Naive thymus-derived CD8-positive, alpha-beta T cell (primary cell): Measurements from ENCODE around the gene BLID. TPM values are rescaled to one million over a fixed set of nuclear protein-coding genes. Genes with fewer than 3 reads are reported as not detected.

ENCODE experiments used
- ATAC-seq, 2 donors: fragments of 150-1000 bp; cut with Tn5 transposase in 1 of 2; sonication (Bioruptor Pico), chemical (Tn5 transposase) in 1 of 2; 1 replicate in 1 of 2; 2 replicates in 1 of 2; pipeline ENCODE4 v1.10.0; 2021; ENCODE audit warnings: mild to moderate bottlenecking in 2 of 2, moderate library complexity in 2 of 2
- POLR2A ChIA-PET: fragments of 350-600 bp; sonication (Branson Sonifier 250); formaldehyde crosslinking; loops from one replicate; lab custom pipeline; 2021; ENCODE audit warnings: antibody characterized with exemption; lab: Charles Lee
- DNase-seq, 10 donors: peaks; one replicate each; pipeline versions ENCODE4 v3.0.0 to v3.0.0-alpha.2; 2020 to 2022
- H3K27ac Mint-ChIP-seq, 10 donors: one replicate each; pipeline ENCODE4 v1.8.0; 2020 to 2022; ENCODE audit warnings: mild to moderate bottlenecking in 10 of 10, mixed read lengths in 10 of 10, moderate library complexity in 4 of 10, inconsistent platforms in 1 of 10
- H3K27me3 Mint-ChIP-seq, 5 donors: one replicate each; pipeline ENCODE4 v1.8.0; 2021 to 2022; ENCODE audit warnings: mixed read lengths in 5 of 5
- H3K36me3 Mint-ChIP-seq, 3 donors: one replicate each; pipeline ENCODE4 v1.8.0; 2020 to 2022; ENCODE audit warnings: mixed read lengths in 3 of 3, mild to moderate bottlenecking in 2 of 3, inconsistent platforms in 1 of 3
- H3K4me1 Mint-ChIP-seq, 4 donors: one replicate each; pipeline ENCODE4 v1.8.0; 2021 to 2022; ENCODE audit warnings: mixed read lengths in 4 of 4
- H3K4me3 Mint-ChIP-seq, 10 donors: one replicate each; pipeline ENCODE4 v1.8.0; 2020 to 2022; ENCODE audit warnings: mild to moderate bottlenecking in 10 of 10, mixed read lengths in 10 of 10, moderate library complexity in 6 of 10, inconsistent platforms in 1 of 10
- H3K9me3 Mint-ChIP-seq, 9 donors: one replicate each; pipeline ENCODE4 v1.8.0; 2020 to 2022; ENCODE audit warnings: mixed read lengths in 9 of 9, mild to moderate bottlenecking in 3 of 9, inconsistent platforms in 1 of 9, moderate library complexity in 1 of 9
- polyA plus RNA-seq, 3 donors: library from polyadenylated mRNA; unstranded; fragments of 300-500 nt; fragmentation: Illumina TruSeq; gene quantifications; one replicate each; pipeline ENCODE4 v1.2.3, GENCODE V29; 2021
- total RNA-seq, 8 experiments: library from RNA in 2 of 8; stranded (reverse) in 2 of 8; gene quantifications; one replicate each; pipeline ENCODE4 v1.2.3 and lab custom pipeline; 2021 to 2026

BLID gene
- total and polyA plus RNA-seq, 5 experiments from 2014 or later: not detected

DNA sequence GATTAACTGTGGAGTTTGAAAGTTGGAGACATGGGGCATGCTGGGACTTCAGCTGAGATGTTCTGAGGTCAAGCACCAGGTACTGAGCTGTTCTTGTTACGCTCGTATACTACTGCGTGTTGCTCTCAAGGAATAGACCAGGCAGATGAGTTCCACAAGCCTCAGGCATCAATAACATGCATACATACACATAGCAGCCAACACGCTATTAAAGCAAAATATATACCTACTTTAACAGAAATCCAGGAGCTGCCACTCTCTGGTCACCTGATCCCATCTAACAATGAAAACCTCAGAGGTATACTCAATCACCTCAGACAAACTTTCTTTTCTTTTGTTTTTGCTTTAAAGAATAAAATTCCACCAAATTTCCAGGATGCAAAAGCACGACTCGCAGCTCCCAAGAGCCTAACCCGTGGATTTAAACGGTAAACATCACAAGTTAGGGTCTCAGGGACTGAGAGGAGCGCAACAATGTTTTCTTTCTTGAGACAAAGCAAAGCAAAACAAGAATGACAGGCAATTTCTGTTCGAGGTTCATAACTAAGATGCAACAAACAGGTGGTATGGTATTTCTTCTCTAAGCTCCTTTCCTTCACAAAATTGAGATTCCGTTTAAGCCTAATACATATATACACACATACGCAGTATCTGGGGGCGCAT, 16.5 kb downstream of the BLID start:
- peaks cover 22 to 48% (median 33%) of the 10 kb centered on the region in 5 donors for H3K27me3 Mint-ChIP-seq
- peaks cover 0 to 3% (median 0%) of the 10 kb centered on the region in 9 donors for H3K9me3 Mint-ChIP-seq
- peak overlapping the region in 5 of 10 donors; percentile 40 to 76 (median 56) for H3K4me3 Mint-ChIP-seq
- no peak overlapping the region for H3K27ac Mint-ChIP-seq
- DNase-seq (no peak), ATAC-seq (no peak)
- H3K36me3 Mint-ChIP-seq: no peaks in the 10 kb centered on the region
- POLR2A ChIA-PET: no interaction called here
- H3K4me1 Mint-ChIP-seq: peaks cover 0 to 12% (median 7%) of the 10 kb centered on the region in 4 donors

DNA sequence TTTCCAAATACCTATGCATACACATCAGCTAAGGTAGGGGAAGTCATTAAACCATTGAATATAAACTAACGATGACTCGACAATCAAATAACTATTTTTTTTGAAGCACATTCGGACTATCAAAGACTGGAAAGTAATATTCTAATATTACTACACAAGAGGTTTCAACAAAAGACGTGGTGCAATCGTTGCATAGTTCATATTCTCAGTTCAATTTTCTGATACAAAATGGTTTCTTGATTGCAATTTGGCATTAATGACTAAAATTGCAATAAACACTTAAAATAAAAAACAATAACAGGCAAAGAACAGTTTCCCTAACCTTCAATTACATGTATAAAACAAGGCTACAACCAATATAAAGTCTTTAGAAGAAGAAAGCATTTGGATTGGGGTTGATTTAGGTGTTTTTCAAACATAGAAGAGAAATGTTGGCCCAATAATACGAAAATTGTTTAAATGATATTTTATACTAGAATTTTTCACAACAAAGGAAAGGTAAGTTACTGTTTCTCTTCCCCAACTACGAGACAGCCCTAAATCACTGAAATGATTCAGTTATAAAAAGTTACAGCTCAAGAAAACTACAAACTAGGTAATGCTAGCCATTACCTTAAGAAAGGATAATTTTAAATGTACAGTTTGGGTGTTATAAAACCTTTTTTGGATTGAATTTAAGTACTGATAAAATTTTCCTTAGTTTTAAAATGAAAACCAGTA, 17.6 kb downstream of the BLID start:
- POLR2A ChIA-PET: no interaction called here

DNA sequence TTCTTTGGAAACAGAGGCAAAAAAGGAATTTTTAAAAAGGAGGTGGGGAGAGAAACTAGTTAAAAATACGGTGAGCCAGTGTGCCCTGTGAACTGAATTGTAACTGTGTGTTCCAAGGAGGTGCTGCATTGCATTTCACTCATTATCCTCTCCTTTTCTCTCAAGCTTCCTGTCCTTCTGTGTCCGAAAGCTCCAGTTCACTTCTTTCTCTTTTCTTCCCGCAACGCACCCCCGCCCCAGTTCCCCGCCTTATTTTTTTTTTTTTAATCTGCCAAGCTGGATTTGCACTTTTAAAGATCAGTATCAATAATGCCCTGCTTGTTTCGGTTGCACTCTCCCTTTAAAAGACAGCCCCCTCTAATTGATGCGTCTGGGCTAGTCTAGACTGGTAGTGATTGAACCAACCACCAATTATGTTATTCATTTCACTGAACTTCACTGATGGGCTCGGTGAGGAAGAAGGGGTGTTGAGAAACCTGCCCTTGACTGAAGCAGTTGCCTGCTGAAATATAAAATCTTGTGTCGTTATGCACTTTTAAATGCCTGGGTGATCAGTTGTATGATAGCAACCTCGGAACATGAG, 18.5 kb downstream of the BLID start:
- H3K36me3 Mint-ChIP-seq: no peaks in the 10 kb centered on the region
- H3K4me1 Mint-ChIP-seq: peaks cover 0 to 12% (median 7%) of the 10 kb centered on the region in 4 donors
- no peak overlapping the region for H3K4me3 Mint-ChIP-seq
- H3K27me3 Mint-ChIP-seq: peaks cover 21 to 44% (median 28%) of the 10 kb centered on the region in 5 donors
- no peaks in the 10 kb centered on the region for H3K9me3 Mint-ChIP-seq
- no peak for DNase-seq
- POLR2A ChIA-PET: no interaction called here
- H3K27ac Mint-ChIP-seq: no peak overlapping the region
- no peak for ATAC-seq

More for the DNA sequence above, 17.6 kb downstream of the BLID start:
- H3K4me3 Mint-ChIP-seq: no peak overlapping the region
- no peaks in the 10 kb centered on the region for H3K9me3 Mint-ChIP-seq
- DNase-seq: no peak
- H3K36me3 Mint-ChIP-seq: no peaks in the 10 kb centered on the region
- no peak overlapping the region for H3K27ac Mint-ChIP-seq
- peaks cover 0 to 12% (median 7%) of the 10 kb centered on the region in 4 donors for H3K4me1 Mint-ChIP-seq
- no peak for ATAC-seq
- H3K27me3 Mint-ChIP-seq: peaks cover 18 to 44% (median 28%) of the 10 kb centered on the region in 5 donors

DNA sequence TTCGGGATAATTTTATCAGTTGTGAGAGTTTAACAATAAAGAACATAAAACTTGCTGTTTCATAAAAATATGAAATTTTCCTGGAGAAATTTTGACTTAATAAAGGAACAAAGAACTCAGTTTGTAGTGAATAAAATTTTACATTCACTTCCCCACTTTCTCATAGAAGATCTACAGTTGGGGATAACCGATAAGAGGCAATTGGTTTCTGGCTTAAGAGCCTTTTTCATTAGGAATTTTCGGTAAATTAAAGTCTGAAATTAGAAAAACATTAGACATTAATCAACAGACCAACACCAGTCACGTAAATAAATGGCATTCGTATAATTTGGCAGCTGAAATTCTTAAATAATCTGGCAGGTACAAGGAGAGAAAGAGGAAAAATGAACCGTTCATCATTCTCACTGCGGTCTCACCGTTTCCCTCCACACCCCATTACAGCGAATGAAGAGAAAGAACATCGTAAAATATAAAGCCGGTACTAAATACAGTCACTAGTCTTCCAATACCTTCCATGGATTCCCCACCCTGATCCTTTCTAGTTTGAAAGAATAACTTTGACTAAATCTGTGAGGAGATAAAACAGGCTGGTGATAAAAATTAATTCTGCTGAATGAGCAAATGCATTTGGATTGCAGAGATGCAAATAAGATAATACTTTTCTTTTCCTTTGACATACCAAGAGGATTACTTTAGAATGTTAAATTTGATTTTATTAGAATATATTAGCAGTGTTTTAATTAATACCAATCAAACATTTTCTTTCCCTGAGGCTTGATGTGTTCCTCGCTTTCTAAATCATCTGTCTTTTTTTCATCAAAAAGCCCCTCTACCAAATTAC, 19.5 kb downstream of the BLID start:
- Mint-ChIP-seq H3K27me3 (peaks cover 30 to 48% (median 33%) of the 10 kb centered on the region in 5 donors), H3K4me1 (peaks cover 0 to 12% (median 7%) of the 10 kb centered on the region in 4 donors), H3K36me3 (no peaks in the 10 kb centered on the region), H3K27ac (no peak overlapping the region), H3K9me3 (no peaks in the 10 kb centered on the region), H3K4me3 (no peak overlapping the region)
- no peak for ATAC-seq
- DNase-seq: no peak
- POLR2A ChIA-PET: no interaction called here

DNA sequence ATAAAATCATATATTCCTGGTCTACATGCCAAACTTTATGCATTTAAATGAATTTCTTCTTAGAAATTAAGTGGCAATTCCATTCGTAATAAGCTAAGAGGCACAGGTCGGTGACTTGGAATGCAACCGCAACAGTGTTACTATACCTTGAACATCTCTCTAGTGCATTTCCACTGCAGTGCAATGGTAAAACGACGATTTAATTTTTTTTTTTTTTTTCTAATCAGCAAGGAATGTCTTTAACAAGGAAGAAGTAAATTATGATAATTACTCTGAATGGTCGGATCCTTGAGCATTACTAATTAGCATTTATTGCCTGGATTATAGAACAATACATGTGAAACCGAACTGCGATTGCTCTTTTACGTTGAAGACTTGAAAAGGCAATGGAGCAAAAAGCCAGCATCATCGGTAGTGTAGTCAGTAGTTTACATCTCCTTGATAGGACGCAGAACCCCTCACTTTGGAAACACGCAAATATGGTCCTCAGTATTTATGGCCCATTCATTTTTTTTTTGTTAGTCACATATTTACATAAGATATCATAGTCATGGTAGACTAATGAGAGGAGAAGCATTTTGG, 20.2 kb downstream of the BLID start:
- POLR2A ChIA-PET: no interaction called here
- no peak for DNase-seq

DNA sequence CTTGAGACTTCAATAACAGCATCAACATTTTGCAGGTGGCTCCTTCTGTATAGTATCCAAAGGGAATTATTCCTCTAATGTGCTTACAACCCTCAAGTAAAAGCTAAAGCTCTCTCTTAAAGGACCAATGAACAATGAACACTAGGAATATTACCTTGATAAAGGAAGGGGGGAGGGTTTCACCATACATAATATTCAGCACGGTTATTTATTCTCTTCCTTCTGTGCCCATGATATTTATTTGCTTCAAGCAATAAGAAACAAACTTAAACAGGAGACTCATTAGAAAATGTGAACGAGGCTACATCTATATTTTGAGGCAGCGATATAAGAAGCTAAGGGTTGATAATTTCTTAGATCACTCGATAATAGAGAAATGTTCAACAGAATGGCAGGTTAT, 21.2 kb downstream of the BLID start:
- POLR2A ChIA-PET: no interaction called here
- Mint-ChIP-seq H3K36me3 (no peaks in the 10 kb centered on the region), H3K27me3 (peaks cover 20 to 48% (median 29%) of the 10 kb centered on the region in 5 donors), H3K9me3 (peaks cover 0 to 2% (median 0%) of the 10 kb centered on the region in 9 donors), H3K4me1 (peaks cover 0 to 1% (median under 1%) of the 10 kb centered on the region in 4 donors), H3K4me3 (no peak overlapping the region), H3K27ac (no peak overlapping the region)
- no peak for ATAC-seq
- DNase-seq: no peak

More for the DNA sequence above, 20.2 kb downstream of the BLID start:
- Mint-ChIP-seq H3K27me3 (peaks cover 27 to 48% (median 32%) of the 10 kb centered on the region in 5 donors), H3K27ac (no peak overlapping the region), H3K4me1 (peaks cover 0 to 7% (median 5%) of the 10 kb centered on the region in 4 donors), H3K36me3 (no peaks in the 10 kb centered on the region), H3K4me3 (no peak overlapping the region), H3K9me3 (no peaks in the 10 kb centered on the region)
- ATAC-seq: no peak

DNA sequence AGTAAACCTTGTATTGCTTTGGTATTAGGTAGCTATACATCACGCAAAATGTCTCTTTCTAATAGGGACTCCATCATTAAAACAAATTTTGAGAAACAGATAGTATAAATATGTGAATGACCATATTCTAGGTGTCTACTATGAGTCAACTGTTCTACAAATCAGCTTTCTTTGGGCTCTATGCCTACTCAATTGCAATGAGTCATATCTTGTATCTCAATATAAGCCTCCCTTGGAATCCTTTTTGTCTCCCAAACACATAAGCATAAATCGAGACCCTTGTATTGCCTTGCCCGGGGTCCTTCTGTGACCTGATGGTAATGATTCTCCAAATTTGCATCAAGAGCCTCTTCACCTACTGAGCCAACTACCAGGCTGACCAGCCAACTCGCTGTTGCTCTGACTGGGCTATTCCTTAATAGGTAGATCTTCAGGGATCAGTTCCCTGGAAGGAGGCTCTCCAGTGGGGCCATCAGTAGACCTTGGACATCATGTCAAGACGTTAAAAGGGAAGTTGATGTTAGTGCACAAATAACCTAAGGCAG, 22.2 kb downstream of the BLID start:
- no peak overlapping the region for H3K4me3 Mint-ChIP-seq
- peak overlapping the region in 1 of 10 donors; percentile 73 for H3K27ac Mint-ChIP-seq

DNA sequence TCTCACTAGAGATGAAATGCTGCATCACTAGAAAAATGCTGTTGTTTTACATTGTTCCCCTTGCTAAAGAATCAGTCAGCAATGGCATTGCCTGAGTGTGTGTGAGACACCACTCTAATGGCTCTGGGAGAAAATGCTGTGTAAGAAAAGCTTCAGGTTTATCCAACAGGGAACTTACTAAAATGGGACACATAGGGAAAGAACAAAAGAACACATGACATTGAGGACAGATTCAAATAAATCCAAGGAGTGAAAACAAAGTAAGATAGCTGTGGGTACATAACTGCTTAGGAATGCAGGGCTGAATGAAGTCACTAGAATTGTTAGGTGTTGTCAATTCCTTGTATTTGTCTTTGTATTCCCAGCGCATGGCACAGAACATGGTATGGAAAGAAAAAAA, 24.2 kb downstream of the BLID start:
- Mint-ChIP-seq H3K36me3 (no peaks in the 10 kb centered on the region), H3K27ac (no peak overlapping the region), H3K4me1 (no peaks in the 10 kb centered on the region), H3K4me3 (no peak overlapping the region), H3K9me3 (peaks cover 0 to 2% (median 0%) of the 10 kb centered on the region in 9 donors), H3K27me3 (peaks cover 13 to 49% (median 14%) of the 10 kb centered on the region in 5 donors)
- DNase-seq (no peak), ATAC-seq (no peak)
- POLR2A ChIA-PET: no interaction called here

More for the DNA sequence above, 22.2 kb downstream of the BLID start:
- Mint-ChIP-seq H3K4me1 (no peaks in the 10 kb centered on the region), H3K9me3 (peaks cover 0 to 2% (median 0%) of the 10 kb centered on the region in 9 donors), H3K27me3 (peaks cover 19 to 53% (median 25%) of the 10 kb centered on the region in 5 donors), H3K36me3 (no peaks in the 10 kb centered on the region)
- DNase-seq (no peak), ATAC-seq (no peak)
- POLR2A ChIA-PET: no interaction called here

DNA sequence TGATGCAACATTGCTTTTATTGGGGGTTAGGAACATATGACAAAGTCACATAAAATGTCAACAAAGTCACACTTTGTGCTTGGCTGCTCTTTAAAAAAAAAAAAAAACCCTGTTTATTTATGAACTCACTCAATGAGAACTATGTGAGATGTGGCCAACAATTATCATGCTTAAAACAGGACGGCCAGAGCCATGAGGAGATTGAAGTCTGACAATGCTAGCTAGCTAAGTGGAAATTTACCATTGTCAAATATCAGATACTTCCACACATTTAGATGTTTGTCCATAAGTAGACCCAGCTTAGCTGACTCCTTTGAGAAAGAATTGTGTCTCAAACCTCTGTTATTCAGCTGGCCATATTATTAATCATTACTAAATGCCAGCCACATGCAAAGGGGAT, 26.9 kb downstream of the BLID start:
- Mint-ChIP-seq H3K36me3 (no peaks in the 10 kb centered on the region), H3K4me3 (no peak overlapping the region), H3K9me3 (peaks cover 0 to 2% (median 0%) of the 10 kb centered on the region in 9 donors), H3K27ac (no peak overlapping the region), H3K27me3 (peaks cover 7 to 39% (median 11%) of the 10 kb centered on the region in 5 donors), H3K4me1 (no peaks in the 10 kb centered on the region)
- POLR2A ChIA-PET: no interaction called here
- ATAC-seq (no peak), DNase-seq (no peak)

DNA sequence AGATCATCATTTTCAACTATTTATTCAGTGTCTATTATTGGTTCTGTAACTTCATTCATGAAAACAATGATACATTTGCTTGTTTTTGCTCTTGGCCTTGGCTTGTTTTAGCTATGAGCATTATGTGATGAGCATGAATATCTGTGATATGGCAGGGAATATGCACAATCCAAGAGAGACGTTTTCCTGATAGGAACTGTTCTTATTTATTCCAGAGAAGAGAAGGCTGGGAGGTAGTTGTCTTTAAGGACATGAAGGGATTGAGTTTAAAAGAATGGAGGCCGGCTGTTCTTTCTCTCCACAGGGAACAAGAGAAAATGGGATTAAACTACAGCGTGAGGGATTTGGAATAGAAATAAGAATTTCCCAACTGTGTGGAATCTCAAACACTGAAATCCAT, 30.3 kb downstream of the BLID start:
- POLR2A ChIA-PET: no interaction called here
- Mint-ChIP-seq H3K27me3 (peaks cover 4 to 26% (median 10%) of the 10 kb centered on the region in 5 donors), H3K27ac (no peak overlapping the region), H3K4me3 (no peak overlapping the region), H3K4me1 (no peaks in the 10 kb centered on the region), H3K36me3 (no peaks in the 10 kb centered on the region), H3K9me3 (peaks cover 0 to 5% (median 0%) of the 10 kb centered on the region in 9 donors)
- DNase-seq (no peak), ATAC-seq (no peak)

DNA sequence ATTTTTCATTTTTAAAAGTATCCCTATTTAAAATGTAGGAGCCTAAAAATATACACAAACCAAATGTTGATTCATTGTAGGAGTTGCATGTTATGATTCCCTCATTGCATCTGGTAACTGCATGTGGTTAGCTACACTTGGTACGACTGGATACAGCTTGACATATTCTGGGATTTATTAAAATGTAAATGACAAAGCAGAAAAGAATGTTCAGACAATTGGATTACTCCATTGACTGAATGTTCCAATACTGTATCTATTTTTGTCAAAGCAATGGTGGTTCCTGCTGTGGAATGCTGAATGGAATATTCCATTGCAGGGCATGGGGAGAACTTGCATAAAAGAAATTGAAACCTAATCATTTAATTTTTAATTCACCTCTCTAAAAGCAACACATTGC, 30.8 kb downstream of the BLID start:
- POLR2A ChIA-PET: no interaction called here
- H3K4me3 Mint-ChIP-seq: no peak overlapping the region

DNA sequence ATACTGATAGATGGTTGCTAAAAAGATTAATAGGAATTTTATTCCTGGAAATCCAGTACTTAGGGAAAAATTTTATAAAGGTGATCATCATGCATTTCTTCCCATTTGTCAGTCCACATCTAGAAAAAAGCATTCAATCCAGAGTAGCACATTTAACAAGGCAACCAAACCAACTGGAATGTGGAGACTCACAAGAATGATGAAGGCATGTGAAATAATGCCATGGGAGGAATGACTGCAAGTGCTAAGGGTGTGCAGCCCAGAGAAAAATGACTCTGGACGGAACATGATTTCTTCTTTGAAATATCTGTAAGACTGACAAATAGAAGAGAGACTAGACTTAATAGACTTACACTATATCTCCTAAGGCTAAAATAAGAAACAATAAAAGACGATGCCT, 33.8 kb downstream of the BLID start:
- peaks cover 4 to 10% (median 7%) of the 10 kb centered on the region in 5 donors for H3K27me3 Mint-ChIP-seq
- no peak overlapping the region for H3K4me3 Mint-ChIP-seq
- H3K36me3 Mint-ChIP-seq: no peaks in the 10 kb centered on the region
- no peaks in the 10 kb centered on the region for H3K4me1 Mint-ChIP-seq
- H3K9me3 Mint-ChIP-seq: peaks cover 0 to 3% (median 0%) of the 10 kb centered on the region in 9 donors
- ATAC-seq (no peak), DNase-seq (no peak)
- POLR2A ChIA-PET: no interaction called here
- no peak overlapping the region for H3K27ac Mint-ChIP-seq

More for the DNA sequence above, 30.8 kb downstream of the BLID start:
- ATAC-seq (no peak), DNase-seq (no peak)
- Mint-ChIP-seq H3K27ac (no peak overlapping the region), H3K27me3 (peaks cover 4 to 26% (median 10%) of the 10 kb centered on the region in 5 donors), H3K36me3 (no peaks in the 10 kb centered on the region), H3K9me3 (peaks cover 0 to 5% (median 0%) of the 10 kb centered on the region in 9 donors), H3K4me1 (no peaks in the 10 kb centered on the region)
